ENCODE measurements around the gene PLCH2. TPM values are rescaled to one million over a fixed set of nuclear protein-coding genes. Genes with fewer than 3 reads are reported as not detected.

PLCH2 gene
- total RNA-seq, 2 donors from 2014 or later = 1.1 to 1.9 TPM

- no peak for ATAC-seq (ENCODE audit: insufficient number of reproducible peaks, low FRiP score, low read depth)
- Histone ChIP-seq H3K27ac (no peak overlapping the region), H3K9me3 (no peaks in the 10 kb centered on the region), H3K36me3 (no peaks in the 10 kb centered on the region), H3K4me3 (no peak overlapping the region), H3K4me1 (ENCODE audit: control insufficient read depth in 1 of 2, low read depth in 2 of 2) (no peaks in the 10 kb centered on the region), H3K27me3 (replicated peaks; ENCODE audit: insufficient read depth) (no peaks in the 10 kb centered on the region)
- DNase-seq (ENCODE audit: low spot score) = no peak
- TF ChIP-seq CTCF (IDR thresholded peaks at IDR 0.05) = no peak
Measured at GRCh38 chr1:2494323-2494693, 18.2 kb downstream of the PLCH2 start.

GRCh38 chr1:2495026-2495425 is 18.9 kb downstream of the PLCH2 start:
- DNase-seq (ENCODE audit: low spot score) (no peak), ATAC-seq (ENCODE audit: insufficient number of reproducible peaks, low FRiP score, low read depth) (no peak)
- H3K9me3 ChIP-seq = no peaks in the 10 kb centered on the region
- no peak for TF ChIP-seq CTCF (IDR thresholded peaks at IDR 0.05)
- H3K27ac ChIP-seq = no peak overlapping the region
- H3K27me3 ChIP-seq (replicated peaks; ENCODE audit: insufficient read depth) = no peaks in the 10 kb centered on the region
- H3K4me3 ChIP-seq = no peak overlapping the region
- H3K4me1 ChIP-seq (ENCODE audit: control insufficient read depth in 1 of 2, low read depth in 2 of 2) = no peaks in the 10 kb centered on the region
- H3K36me3 ChIP-seq = no peaks in the 10 kb centered on the region

- no peaks in the 10 kb centered on the region for H3K4me1 ChIP-seq (ENCODE audit: control insufficient read depth in 1 of 2, low read depth in 2 of 2)
- no peak overlapping the region for H3K27ac ChIP-seq
- no peaks in the 10 kb centered on the region for H3K9me3 ChIP-seq
- ATAC-seq (ENCODE audit: insufficient number of reproducible peaks, low FRiP score, low read depth) (no peak), DNase-seq (ENCODE audit: low spot score) (no peak)
- no peaks in the 10 kb centered on the region for H3K36me3 ChIP-seq
- TF ChIP-seq CTCF (IDR thresholded peaks at IDR 0.05) = no peak
- H3K27me3 ChIP-seq (replicated peaks; ENCODE audit: insufficient read depth) = no peaks in the 10 kb centered on the region
- H3K4me3 ChIP-seq = no peak overlapping the region
Measured at GRCh38 chr1:2495546-2495945, 19.5 kb downstream of the PLCH2 start.

- Histone ChIP-seq H3K4me3 (no peak overlapping the region), H3K9me3 (no peaks in the 10 kb centered on the region), H3K36me3 (no peaks in the 10 kb centered on the region), H3K4me1 (ENCODE audit: control insufficient read depth in 1 of 2, low read depth in 2 of 2) (no peaks in the 10 kb centered on the region), H3K27me3 (replicated peaks; ENCODE audit: insufficient read depth) (no peaks in the 10 kb centered on the region), H3K27ac (no peak overlapping the region)
- DNase-seq (ENCODE audit: low spot score) (no peak), ATAC-seq (ENCODE audit: insufficient number of reproducible peaks, low FRiP score, low read depth) (no peak)
- TF ChIP-seq CTCF (IDR thresholded peaks at IDR 0.05) = no peak
Measured at GRCh38 chr1:2496087-2496622, 20.1 kb downstream of the PLCH2 start.

GRCh38 chr1:2496746-2497145 is 20.7 kb downstream of the PLCH2 start:
- no peak for DNase-seq (ENCODE audit: low spot score)

More at GRCh38 chr1:2496746-2497145, 20.7 kb downstream of the PLCH2 start:
- H3K36me3 ChIP-seq = no peaks in the 10 kb centered on the region
- no peak overlapping the region for H3K4me3 ChIP-seq
- H3K4me1 ChIP-seq (ENCODE audit: control insufficient read depth in 1 of 2, low read depth in 2 of 2) = no peaks in the 10 kb centered on the region
- ATAC-seq (ENCODE audit: insufficient number of reproducible peaks, low FRiP score, low read depth) = no peak
- H3K9me3 ChIP-seq = no peaks in the 10 kb centered on the region
- no peaks in the 10 kb centered on the region for H3K27me3 ChIP-seq (replicated peaks; ENCODE audit: insufficient read depth)
- TF ChIP-seq CTCF (IDR thresholded peaks at IDR 0.05) = no peak
- H3K27ac ChIP-seq = no peak overlapping the region
